MM.1S (cell line): ENCODE results near the gene TUT1.
"Not testable (repeated sequence)": the region's sequence is repeated elsewhere in the genome, so short reads cannot be mapped to it uniquely, and the experiment has no call there.

Source experiments
- DNase-seq: peaks from one replicate; pipeline ENCODE4 v3.0.0-alpha.2; 2015
- H2AFZ ChIP-seq: fragments of 300-600 bp; sonication (generic); 2 replicates; pipeline ENCODE4 v1.6.0; 2016; ENCODE audit warnings: antibody characterized with exemption, low read length
- H3F3A ChIP-seq: fragments of 300-600 bp; sonication (generic); 2 replicates; pipeline ENCODE4 v1.6.1; 2016; ENCODE audit warnings: mild to moderate bottlenecking, antibody characterized with exemption, low read length, moderate library complexity, mixed read lengths; ENCODE audit not compliant: insufficient read depth
- H3K27ac ChIP-seq: fragments of 300-600 bp; sonication (generic); 2 replicates; pipeline ENCODE4 v1.5.1; 2016; ENCODE audit warnings: mild to moderate bottlenecking, low read length
- H3K27me3 ChIP-seq: fragments of 300-600 bp; sonication (generic); replicated peaks from 2 replicates; pipeline ENCODE4 v1.6.0; 2016; ENCODE audit warnings: low read length; ENCODE audit not compliant: insufficient read depth
- H3K36me3 ChIP-seq: fragments of 300-600 bp; sonication (generic); replicated peaks from 2 replicates; pipeline ENCODE4 v1.6.1; 2016; ENCODE audit warnings: mild to moderate bottlenecking, low read length, mixed read lengths; ENCODE audit not compliant: insufficient read depth
- H3K4me1 ChIP-seq: fragments of 300-600 bp; sonication (generic); 2 replicates; pipeline ENCODE4 v1.6.1; 2016; ENCODE audit warnings: low read length, mixed read lengths
- H3K4me2 ChIP-seq: fragments of 300-600 bp; sonication (generic); 2 replicates; pipeline ENCODE4 v1.6.0; 2016; ENCODE audit warnings: low read depth, low read length
- H3K4me3 ChIP-seq: fragments of 300-600 bp; sonication (generic); 2 replicates; pipeline ENCODE4 v1.5.1; 2016; ENCODE audit warnings: low read length, mixed read lengths
- H3K79me2 ChIP-seq: fragments of 300-600 bp; sonication (generic); 2 replicates; pipeline ENCODE4 v1.6.1; 2016; ENCODE audit warnings: mixed run types, low read length, mixed read lengths
- H3K9ac ChIP-seq: fragments of 300-600 bp; sonication (generic); 2 replicates; pipeline ENCODE4 v1.6.1; 2016; ENCODE audit warnings: low read length, mixed read lengths
- H3K9me2 ChIP-seq: fragments of 300-600 bp; sonication (generic); replicated peaks from 2 replicates; pipeline ENCODE4 v1.6.1; 2016; ENCODE audit warnings: mild to moderate bottlenecking, low read length, mixed read lengths; ENCODE audit not compliant: insufficient read depth
- H3K9me3 ChIP-seq: fragments of 300-600 bp; sonication (generic); replicated peaks from 2 replicates; pipeline ENCODE4 v1.6.1; 2016; ENCODE audit warnings: mild to moderate bottlenecking, low read length, mixed read lengths; ENCODE audit not compliant: insufficient read depth
- H4K20me1 ChIP-seq: fragments of 300-600 bp; sonication (generic); 2 replicates; pipeline ENCODE4 v1.6.1; 2016; ENCODE audit warnings: mild to moderate bottlenecking, low read length, moderate library complexity, mixed read lengths; ENCODE audit not compliant: insufficient read depth
- EZH2 ChIP-seq: fragments of 300-600 bp; sonication (generic); optimal IDR thresholded peaks from 2 replicates; pipeline ENCODE3; 2017; ENCODE audit warnings: low read depth, mild to moderate bottlenecking, antibody characterized with exemption, low read length, mixed read lengths
- EZH2phosphoT487 ChIP-seq: fragments of 300-600 bp; sonication (generic); IDR thresholded peaks from 2 replicates; pipeline ENCODE4 v1.6.1; 2018; ENCODE audit warnings: antibody characterized with exemption, low read length
- TF ChIP-seq, protein P1 (sequence below): fragments of 300-600 bp; sonication (generic); IDR thresholded peaks from 2 replicates; pipeline ENCODE4 v1.5.1; 2016; ENCODE audit warnings: antibody characterized with exemption, low read length, mixed read lengths

Gene TUT1

DNA sequence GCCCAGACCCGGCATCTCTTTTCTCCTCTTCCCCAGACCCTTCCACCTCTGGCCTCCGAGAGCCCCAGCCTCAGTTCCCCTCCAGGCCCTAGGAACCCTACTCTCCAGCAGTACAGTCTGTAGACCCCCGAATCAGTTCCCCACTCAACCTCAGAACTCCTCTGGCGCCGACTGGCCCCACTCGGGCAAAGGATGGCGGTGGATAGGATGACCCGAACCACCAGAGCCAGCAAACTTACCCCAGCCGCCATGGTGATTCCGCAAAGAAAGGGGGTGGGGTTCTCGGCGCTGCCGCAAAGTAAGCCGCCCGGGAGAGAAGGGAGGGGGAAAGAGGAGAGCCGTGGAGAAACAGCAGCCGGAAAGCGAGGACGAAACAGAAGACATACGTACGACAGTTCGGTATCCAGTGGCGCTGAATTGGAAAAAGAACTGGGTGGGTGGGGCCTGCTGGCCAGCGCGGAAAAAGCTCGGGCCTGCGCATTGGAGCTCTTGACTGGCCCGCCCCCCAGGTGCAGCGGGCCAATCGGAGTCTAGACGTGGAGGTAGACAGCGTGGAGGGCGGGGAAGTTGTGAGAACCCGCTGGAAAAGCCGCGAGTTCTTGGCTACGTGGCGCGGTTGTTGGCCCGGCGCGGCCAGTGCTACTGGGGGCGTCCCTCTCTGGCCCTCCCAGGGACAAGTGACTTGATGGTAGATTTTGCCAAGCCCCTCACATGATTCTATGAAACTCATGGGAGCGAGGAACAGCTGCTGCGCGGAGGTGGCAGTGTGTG lies 17.5 kb downstream of the TUT1 start, which contains the start of gene EEF1G:
Gene EEF1G (minus strand): TSS at position 300 of the 771 bp plus-strand sequence. CDS start 49 bp downstream, at position 251.
- Histone ChIP-seq H3K4me2 (peak within 1 kb of the TSS; percentile 97), H3F3A (peaks cover 10% of the 10 kb centered on the region; the same call in 1 of the 2 replicates), H3K27me3 (no peaks in the 10 kb centered on the region), H3K4me3 (peak within 1 kb of the TSS; percentile 98), H2AFZ (peak within 1 kb of the TSS; percentile 93), H3K9me3 (no peaks in the 10 kb centered on the region), H3K36me3 (peaks cover 3% of the 10 kb centered on the region; the same call in 1 of the 2 replicates), H4K20me1 (no peaks in the 10 kb centered on the region), H3K79me2 (peaks cover 54% of the 10 kb centered on the region), H3K27ac (peak within 1 kb of the TSS; percentile 62), H3K4me1 (peaks cover 19% of the 10 kb centered on the region), H3K9me2 (no peaks in the 10 kb centered on the region), H3K9ac (peak within 1 kb of the TSS; percentile 95)
- TF ChIP-seq, protein P1, sequence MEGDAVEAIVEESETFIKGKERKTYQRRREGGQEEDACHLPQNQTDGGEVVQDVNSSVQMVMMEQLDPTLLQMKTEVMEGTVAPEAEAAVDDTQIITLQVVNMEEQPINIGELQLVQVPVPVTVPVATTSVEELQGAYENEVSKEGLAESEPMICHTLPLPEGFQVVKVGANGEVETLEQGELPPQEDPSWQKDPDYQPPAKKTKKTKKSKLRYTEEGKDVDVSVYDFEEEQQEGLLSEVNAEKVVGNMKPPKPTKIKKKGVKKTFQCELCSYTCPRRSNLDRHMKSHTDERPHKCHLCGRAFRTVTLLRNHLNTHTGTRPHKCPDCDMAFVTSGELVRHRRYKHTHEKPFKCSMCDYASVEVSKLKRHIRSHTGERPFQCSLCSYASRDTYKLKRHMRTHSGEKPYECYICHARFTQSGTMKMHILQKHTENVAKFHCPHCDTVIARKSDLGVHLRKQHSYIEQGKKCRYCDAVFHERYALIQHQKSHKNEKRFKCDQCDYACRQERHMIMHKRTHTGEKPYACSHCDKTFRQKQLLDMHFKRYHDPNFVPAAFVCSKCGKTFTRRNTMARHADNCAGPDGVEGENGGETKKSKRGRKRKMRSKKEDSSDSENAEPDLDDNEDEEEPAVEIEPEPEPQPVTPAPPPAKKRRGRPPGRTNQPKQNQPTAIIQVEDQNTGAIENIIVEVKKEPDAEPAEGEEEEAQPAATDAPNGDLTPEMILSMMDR, result no peak
- TF ChIP-seq EZH2, result no peak
- TF ChIP-seq EZH2phosphoT487, result no peak
- DNase-seq, result peak; percentile 100

DNA sequence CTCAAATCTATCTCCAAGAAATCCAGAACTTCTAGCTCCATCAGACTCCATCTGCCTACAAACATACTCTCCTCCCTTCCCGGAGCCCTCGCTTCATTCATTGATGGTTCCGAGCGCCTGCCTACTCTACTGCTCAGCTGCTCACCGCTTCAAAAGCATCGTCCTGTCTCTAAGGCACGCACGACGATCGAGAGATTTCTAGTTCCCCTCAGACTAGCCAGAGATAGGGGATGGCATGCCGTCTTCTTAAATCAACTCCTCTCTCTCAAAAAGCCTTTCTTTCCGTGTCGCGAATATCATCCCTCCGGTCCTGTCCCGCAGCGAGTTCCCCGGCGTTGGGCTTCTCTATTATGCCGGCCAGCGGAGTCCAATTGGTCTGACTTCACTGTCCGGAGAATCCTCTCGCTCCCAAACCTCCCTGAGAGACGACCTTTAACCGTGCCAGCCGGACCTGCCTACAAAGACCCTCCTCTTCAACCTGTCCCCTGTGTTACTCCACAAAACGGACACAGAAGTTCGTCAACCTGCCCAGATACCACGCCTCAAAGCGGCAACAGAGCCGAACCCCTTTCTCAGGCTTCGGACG lies 18.2 kb downstream of the TUT1 start:
- Histone ChIP-seq H3K4me3 (peak overlapping the region; percentile 98), H2AFZ (peak overlapping the region; percentile 88), H3K9ac (peak overlapping the region; percentile 95), H3K27ac (peak overlapping the region; percentile 58), H4K20me1 (no peaks in the 10 kb centered on the region), H3K4me1 (peaks cover 19% of the 10 kb centered on the region), H3K27me3 (no peaks in the 10 kb centered on the region), H3K9me2 (no peaks in the 10 kb centered on the region), H3F3A (peaks cover 10% of the 10 kb centered on the region; the same call in 1 of the 2 replicates), H3K79me2 (peaks cover 60% of the 10 kb centered on the region), H3K9me3 (no peaks in the 10 kb centered on the region), H3K4me2 (peak overlapping the region; percentile 67), H3K36me3 (peaks cover 6% of the 10 kb centered on the region; the same call in 1 of the 2 replicates)
- TF ChIP-seq EZH2 (no peak), EZH2phosphoT487 (no peak)
- TF ChIP-seq, protein P1, result no peak
- no peak for DNase-seq

DNA sequence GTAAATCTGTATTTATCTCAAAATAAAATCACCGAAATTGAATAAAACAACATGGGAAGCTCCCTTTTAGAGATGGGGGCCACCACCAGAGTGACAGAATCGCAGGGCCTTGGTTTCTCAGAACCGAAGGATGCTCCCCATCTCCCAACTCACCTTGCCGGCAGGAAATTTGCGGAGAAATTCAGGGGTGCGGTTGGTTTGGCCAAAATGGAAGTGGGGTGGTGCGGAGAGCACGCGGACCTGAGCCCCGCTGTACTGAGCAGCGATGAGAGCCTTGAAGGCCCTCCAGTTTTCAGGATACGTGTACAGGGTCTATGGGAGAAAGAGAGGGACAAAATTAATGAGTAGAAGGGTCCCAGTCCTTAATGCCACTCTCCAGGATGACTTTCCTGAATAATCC lies 18.9 kb downstream of the TUT1 start:
- peaks cover 10% of the 10 kb centered on the region; the same call in 1 of the 2 replicates for H3F3A ChIP-seq
- H3K79me2 ChIP-seq, result peaks cover 66% of the 10 kb centered on the region
- H3K9me2 ChIP-seq, result no peaks in the 10 kb centered on the region
- DNase-seq, result no peak
- no peak overlapping the region for H3K27ac ChIP-seq
- H3K4me2 ChIP-seq, result peak overlapping the region; percentile 67
- H3K9me3 ChIP-seq, result no peaks in the 10 kb centered on the region
- H2AFZ ChIP-seq, result no peak overlapping the region
- H3K4me3 ChIP-seq, result peak overlapping the region; percentile 98
- peak overlapping the region; percentile 95; the same call in 1 of the 2 replicates for H3K9ac ChIP-seq
- peaks cover 6% of the 10 kb centered on the region for H3K36me3 ChIP-seq
- H3K4me1 ChIP-seq, result peaks cover 19% of the 10 kb centered on the region
- no peaks in the 10 kb centered on the region for H3K27me3 ChIP-seq
- TF ChIP-seq EZH2phosphoT487 (no peak), EZH2 (no peak)
- H4K20me1 ChIP-seq, result no peaks in the 10 kb centered on the region

DNA sequence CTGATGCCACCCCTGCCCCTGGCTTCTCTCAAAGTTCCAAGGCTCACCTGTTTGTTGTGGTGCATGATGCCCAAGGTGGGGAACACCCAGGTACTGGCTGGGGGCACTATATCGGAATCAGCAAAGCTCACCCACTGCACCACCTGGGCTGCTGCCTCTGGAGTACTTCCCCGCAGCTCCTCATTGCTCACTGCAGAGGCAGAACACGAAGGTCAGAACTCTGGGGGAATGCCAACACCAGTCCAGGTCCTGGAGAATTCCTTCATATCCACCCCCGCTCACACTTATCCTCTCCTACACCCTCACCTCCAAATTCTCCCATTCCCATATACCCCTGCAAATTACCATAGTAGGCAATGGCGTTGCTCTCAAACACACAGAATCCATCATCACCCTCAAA lies 19.8 kb downstream of the TUT1 start:
- not testable (repeated sequence) for H3K9ac ChIP-seq, H3K27me3 ChIP-seq, H3K9me3 ChIP-seq, H4K20me1 ChIP-seq, DNase-seq, H3K4me3 ChIP-seq, H2AFZ ChIP-seq, H3K9me2 ChIP-seq, H3F3A ChIP-seq, H3K27ac ChIP-seq
- H3K79me2 ChIP-seq, result peaks cover 75% of the 10 kb centered on the region
- H3K4me2 ChIP-seq, result peak overlapping the region; percentile 67
- H3K4me1 ChIP-seq, result peaks cover 19% of the 10 kb centered on the region
- peaks cover 11% of the 10 kb centered on the region for H3K36me3 ChIP-seq

DNA sequence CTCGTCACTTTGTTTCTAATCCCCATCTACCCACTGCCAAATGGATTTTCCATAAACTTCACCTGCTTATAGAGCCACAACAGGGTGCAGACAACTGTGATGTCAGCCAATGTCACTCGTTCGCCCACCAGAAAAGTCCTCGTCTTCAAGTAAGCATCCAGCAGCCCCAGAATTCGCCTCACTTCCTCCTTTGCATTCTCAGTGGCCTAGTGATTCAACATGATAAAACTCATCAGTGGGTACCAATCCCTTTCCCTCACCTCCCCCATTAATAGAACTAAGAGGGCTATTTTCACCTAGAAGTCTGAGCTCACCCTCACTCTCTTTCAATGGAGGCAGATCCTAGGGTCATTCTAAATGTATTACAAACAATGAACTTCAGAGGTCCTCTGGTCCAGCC lies 20.4 kb downstream of the TUT1 start:
- not testable (repeated sequence) for H3K4me3 ChIP-seq, H3K9me2 ChIP-seq, H3K9me3 ChIP-seq, H4K20me1 ChIP-seq, H2AFZ ChIP-seq, H3F3A ChIP-seq, H3K27me3 ChIP-seq, H3K9ac ChIP-seq, H3K27ac ChIP-seq, DNase-seq, H3K4me2 ChIP-seq
- peaks cover 11% of the 10 kb centered on the region for H3K36me3 ChIP-seq
- peaks cover 81% of the 10 kb centered on the region for H3K79me2 ChIP-seq
- peaks cover 19% of the 10 kb centered on the region for H3K4me1 ChIP-seq
